Adrenal gland (tissue), 5 donors: ENCODE measurements around the gene DACT2.
A peak's percentile ranks its signal among the peaks of the same experiment; 100 is the strongest.

Source experiments
- CTCF ChIP-seq, 6 experiments: fragments of 450-650 bp in 4 of 6; fragments of 200-600 bp in 2 of 6; sonication (generic) in 1 of 6; IDR thresholded peaks; 1 replicate in 5 of 6; 2 replicates in 1 of 6; pipeline versions ENCODE4 v1.5.1 to v1.8.0; 2016 to 2021; ENCODE audit warnings: antibody characterized with exemption in 6 of 6, mild to moderate bottlenecking in 2 of 6, moderate library complexity in 1 of 6
- POLR2A ChIP-seq, 2 donors: fragments of 450-650 bp; IDR thresholded peaks; one replicate each; pipeline ENCODE4 v1.6.1; 2017; ENCODE audit warnings: antibody characterized with exemption in 2 of 2, mild to moderate bottlenecking in 2 of 2, moderate library complexity in 1 of 2
- donor health status: DM: no; HTN: no; CAD: no.

- TF ChIP-seq POLR2A (IDR thresholded peaks at IDR 0.05) (no peak), CTCF (IDR thresholded peaks at IDR 0.05) (peak in 5 of 6 experiments; percentile 32 to 59 (median 46))
These were observed 36.3 kb upstream of the DACT2 start for GRCh38 chr6:168355716-168356522.
